ENCODE measurements around the gene PRR18. TPM values are rescaled to one million over a fixed set of nuclear protein-coding genes. Genes with fewer than 3 reads are reported as not detected.

The PRR18 gene
- total RNA-seq, 1 experiment from 2014 or later = not detected

GRCh38 chr6:166274163-166274562, 34.0 kb downstream of the PRR18 start:
- H2BK12ac ChIP-seq (ENCODE audit: insufficient read length, low read depth, low read length) = no peak overlapping the region
- no peak overlapping the region for H3K56ac ChIP-seq (ENCODE audit: insufficient read length, low read depth, low read length)
- H3K27me3 Mint-ChIP-seq (ENCODE audit: low read depth) = peaks cover 65% of the 10 kb centered on the region
- no peak overlapping the region for H3K27ac Mint-ChIP-seq
- H3K4me2 ChIP-seq (ENCODE audit: insufficient read depth, insufficient read length, low read length) = no peak overlapping the region
- no peak overlapping the region for H3K14ac ChIP-seq (ENCODE audit: insufficient read depth, low read length)
- 0 out of 2 replicates have a peak, but pooled peaks cover 2% of the 10 kb centered on the region for H3K4me1 ChIP-seq (ENCODE audit: insufficient read depth, low read length)
- H2BK15ac ChIP-seq (ENCODE audit: low read depth, low read length) = no peak overlapping the region
- no peak for DNase-seq
- no peak overlapping the region for H2BK120ac ChIP-seq (ENCODE audit: low read depth, low read length, poor library complexity, severe bottlenecking)
- no peaks in the 10 kb centered on the region for H3K36me3 Mint-ChIP-seq (ENCODE audit: insufficient read depth in 1 of 3, low read depth in 3 of 3)
- no peak overlapping the region for H2AK5ac ChIP-seq (ENCODE audit: insufficient read length, low read length)
- H3K79me1 ChIP-seq (ENCODE audit: insufficient read depth, low read depth, low read length, poor library complexity, severe bottlenecking) = no peaks in the 10 kb centered on the region
- no peak overlapping the region for H3K23ac ChIP-seq (ENCODE audit: insufficient read length, low read depth, low read length)
- no peaks in the 10 kb centered on the region; a peak in 1 of 5 replicates for H3K9me3 Mint-ChIP-seq
- TF ChIP-seq CTCF (conservative IDR thresholded peaks at IDR 0.05) = no peak
- H3T11ph ChIP-seq (ENCODE audit: low read length) = no peak overlapping the region
- H3K27me3 ChIP-seq (ENCODE audit: insufficient read depth, low read length) = peaks cover under 1% of the 10 kb centered on the region; the same call in 1 of the 2 replicates
- no peak overlapping the region for H3K4ac ChIP-seq (ENCODE audit: low read depth, low read length)
- H4K8ac ChIP-seq (replicated peaks; ENCODE audit: insufficient read length, low read depth, low read length) = no peak overlapping the region
- H3K4me3 Mint-ChIP-seq = no peak overlapping the region
- H3K9me3 ChIP-seq (ENCODE audit: control insufficient read depth, low read depth, low read length) = no peaks in the 10 kb centered on the region
- H2BK5ac ChIP-seq (ENCODE audit: insufficient read length, low read length) = no peak overlapping the region
- H2BK20ac ChIP-seq (ENCODE audit: low read depth, low read length, poor library complexity, severe bottlenecking) = no peak overlapping the region
- H3K18ac ChIP-seq (ENCODE audit: insufficient read length, low read depth, low read length) = no peak overlapping the region
- no peak overlapping the region for H4K91ac ChIP-seq (ENCODE audit: insufficient read length, low read depth, low read length)
- H2AFZ ChIP-seq (ENCODE audit: low read length) = no peak overlapping the region
- no peak overlapping the region for H4K5ac ChIP-seq (ENCODE audit: insufficient read length, low read depth, low read length)
- no peak overlapping the region for H3K9ac ChIP-seq (ENCODE audit: extremely low read depth, insufficient read length, low read length)
- H4K20me1 ChIP-seq (ENCODE audit: control insufficient read depth, insufficient read depth, insufficient read length) = no peaks in the 10 kb centered on the region
- H3K79me2 ChIP-seq (ENCODE audit: insufficient read depth, low read length) = no peaks in the 10 kb centered on the region
- WGBS (ENCODE audit: extremely low coverage, insufficient read length, low lambda C conversion rate) = no CpG with 5 or more reads among the region's 4 CpGs
- H3K27ac ChIP-seq (ENCODE audit: insufficient read length, low read depth, low read length) = no peak overlapping the region
- H3K4me1 Mint-ChIP-seq = peaks cover 0 to 2% of the 10 kb centered on the region in 2 experiments; a peak in 1 of 4 replicates
- no peaks in the 10 kb centered on the region for H3K23me2 ChIP-seq (ENCODE audit: insufficient read length, low read depth, low read length, poor library complexity, severe bottlenecking)
